OCI-LY7 (cell line): ENCODE results near the gene CEP112.

Experiments
- CTCF ChIP-seq: fragments of 200-600 bp; sonication (generic); conservative IDR thresholded peaks from 2 replicates; pipeline ENCODE4 v1.5.1; 2014; ENCODE audit warnings: mild to moderate bottlenecking, antibody characterized with exemption, low read length, moderate library complexity, mixed read lengths
- EZH2phosphoT487 ChIP-seq: fragments of 200-600 bp; sonication (generic); IDR thresholded peaks from 2 replicates; pipeline ENCODE4 v1.6.1; 2018; ENCODE audit warnings: low read depth, borderline replicate concordance, mild to moderate bottlenecking, mixed run types, antibody characterized with exemption, low read length, moderate library complexity, mixed read lengths

GRCh38 chr17:65886315-65887245 is 305.4 kb downstream of the CEP112 start:
- TF ChIP-seq CTCF = no peak
- TF ChIP-seq EZH2phosphoT487 = no peak
